Measurements from ENCODE around the gene HRH4.

HRH4 gene

DNA sequence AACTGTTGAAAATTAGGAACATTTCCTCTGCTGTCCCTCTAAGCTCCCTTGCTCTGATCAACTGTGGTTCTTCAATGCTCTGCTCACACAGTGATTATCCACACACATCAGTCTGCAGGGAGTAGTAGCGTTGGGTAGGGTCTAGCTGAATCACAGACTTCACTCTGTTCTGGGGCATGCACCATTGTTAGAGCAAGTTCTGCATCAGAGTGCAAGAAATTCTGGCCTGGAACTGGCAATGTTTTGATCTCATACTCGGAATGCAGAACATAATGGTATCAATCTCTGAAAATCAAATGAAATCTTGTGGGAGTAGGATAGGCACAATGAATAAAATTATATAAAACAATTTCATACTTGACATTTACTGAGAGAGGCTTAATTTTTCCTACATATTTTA is 55.3 kb downstream of the HRH4 start:
- DNase-seq, result no peak

DNA sequence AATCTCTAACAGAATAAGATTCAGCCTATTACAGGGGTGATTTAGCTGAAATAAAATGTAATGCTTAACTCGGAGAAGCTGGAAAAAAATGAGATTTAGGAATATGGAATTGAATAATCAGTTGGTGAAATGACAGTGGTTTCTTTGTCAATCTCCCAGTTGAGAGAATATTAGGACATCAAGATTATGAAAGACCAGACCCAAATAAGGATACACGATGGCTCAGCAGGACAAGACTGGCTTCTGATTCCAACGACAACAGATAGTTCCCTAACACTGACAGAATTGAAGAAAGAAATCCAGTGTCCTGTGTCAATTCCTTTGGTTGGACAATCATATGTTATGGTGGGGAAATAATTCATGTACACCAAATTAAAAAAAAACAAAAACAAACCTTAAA is 55.8 kb downstream of the HRH4 start:
- no peak for DNase-seq

DNA sequence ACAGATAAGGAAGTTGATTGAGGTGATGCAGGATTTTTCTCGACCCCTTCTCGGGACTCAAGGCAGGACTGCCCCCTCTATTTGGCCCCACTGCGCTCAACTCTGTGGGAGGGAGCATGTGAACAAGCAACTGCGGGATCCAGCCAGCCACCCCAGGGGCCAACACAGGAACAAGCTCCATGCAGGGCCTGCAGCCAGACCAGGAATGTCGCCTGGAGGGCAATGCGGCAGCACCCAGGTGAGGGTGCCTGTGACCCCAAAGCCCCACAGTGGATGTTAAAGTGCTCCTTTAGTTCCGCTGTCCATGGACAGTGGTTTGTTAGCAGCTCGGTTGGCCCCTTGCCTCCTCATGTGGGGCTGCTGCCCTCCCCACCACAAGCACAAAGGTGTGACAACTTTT is 57.1 kb downstream of the HRH4 start:
- no peak for DNase-seq

DNA sequence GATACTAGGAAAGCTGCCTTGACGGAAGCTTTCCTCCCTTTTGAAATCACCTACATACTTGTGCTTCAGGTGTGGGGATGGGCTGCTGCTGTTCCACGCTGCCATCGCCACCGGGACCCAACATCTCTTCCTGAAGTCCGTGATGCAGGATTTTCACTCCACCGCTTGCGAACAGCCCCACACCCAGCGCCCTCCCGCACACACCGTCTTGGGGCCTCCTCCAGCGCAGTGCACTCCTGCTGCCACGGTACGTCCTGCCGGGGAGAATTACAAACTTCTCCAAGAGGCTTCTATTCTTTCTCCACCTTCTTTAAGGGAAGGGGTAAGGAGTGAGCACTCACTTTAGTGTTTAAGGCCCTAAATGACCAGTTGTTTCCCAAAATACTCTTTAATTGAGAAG is 58.2 kb downstream of the HRH4 start:
- no peak for DNase-seq
